Endothelial cell of umbilical vein (primary cell): ENCODE data around the gene CACNG5.

Source experiments
- EZH2 ChIP-seq: IDR thresholded peaks from 2 replicates; pipeline ENCODE4 v1.6.1; 2012; ENCODE audit warnings: borderline replicate concordance, low read depth, mild to moderate bottlenecking, moderate library complexity, low read length, inconsistent platforms; ENCODE audit not compliant: severe bottlenecking
- TF ChIP-seq, protein P1 (sequence below): IDR thresholded peaks from 2 replicates; pipeline ENCODE4 v1.6.1; 2011; ENCODE audit not compliant: insufficient read depth, insufficient read length

DNA sequence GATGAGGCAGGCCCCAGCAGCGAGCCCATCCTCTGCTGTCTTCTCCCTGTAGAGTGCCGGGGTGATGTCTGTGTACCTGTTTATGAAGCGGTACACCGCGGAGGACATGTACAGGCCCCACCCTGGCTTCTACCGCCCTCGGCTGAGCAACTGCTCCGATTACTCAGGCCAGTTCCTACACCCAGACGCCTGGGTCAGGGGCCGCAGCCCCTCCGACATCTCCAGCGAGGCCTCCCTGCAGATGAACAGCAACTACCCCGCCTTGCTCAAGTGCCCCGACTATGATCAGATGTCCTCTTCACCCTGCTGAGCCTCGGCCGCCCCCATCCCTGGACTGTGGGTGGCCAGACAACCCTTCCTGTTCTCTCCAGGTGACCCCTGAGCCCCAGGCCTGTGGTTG lies 50.0 kb downstream of the CACNG5 start:
- TF ChIP-seq, protein P1, sequence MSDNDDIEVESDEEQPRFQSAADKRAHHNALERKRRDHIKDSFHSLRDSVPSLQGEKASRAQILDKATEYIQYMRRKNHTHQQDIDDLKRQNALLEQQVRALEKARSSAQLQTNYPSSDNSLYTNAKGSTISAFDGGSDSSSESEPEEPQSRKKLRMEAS, result no peak
- TF ChIP-seq EZH2, result no peak
